Measurements from ENCODE around the gene ZGPAT.

DNA sequence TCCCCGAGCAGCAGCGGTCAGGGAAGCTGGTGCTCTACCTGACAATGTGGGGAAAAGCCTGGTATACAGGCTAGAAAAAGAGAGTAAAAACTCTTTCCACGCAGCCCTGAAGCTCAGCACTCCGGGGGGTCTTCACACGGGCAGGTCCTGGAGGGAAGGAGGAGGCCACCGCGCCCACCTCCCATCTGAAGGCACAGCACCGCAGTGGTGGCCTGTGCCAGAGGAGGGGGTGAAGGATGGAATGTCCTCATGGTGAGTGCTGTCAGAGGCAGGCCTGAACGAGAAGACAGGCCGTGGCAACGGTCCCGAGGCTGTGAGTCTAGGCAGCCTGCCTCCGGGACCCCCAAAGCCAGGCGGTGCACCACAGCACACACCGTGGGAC is 37.6 kb downstream of the ZGPAT start:
- no peak for TF ChIP-seq CTCF (IDR thresholded peaks at IDR 0.05; ENCODE audit: low read length)
- no peak for TF ChIP-seq EZH2 (IDR thresholded peaks at IDR 0.05; ENCODE audit: borderline replicate concordance, low read length)
